ENCODE results near the gene CFAP90.

Gene CFAP90

DNA sequence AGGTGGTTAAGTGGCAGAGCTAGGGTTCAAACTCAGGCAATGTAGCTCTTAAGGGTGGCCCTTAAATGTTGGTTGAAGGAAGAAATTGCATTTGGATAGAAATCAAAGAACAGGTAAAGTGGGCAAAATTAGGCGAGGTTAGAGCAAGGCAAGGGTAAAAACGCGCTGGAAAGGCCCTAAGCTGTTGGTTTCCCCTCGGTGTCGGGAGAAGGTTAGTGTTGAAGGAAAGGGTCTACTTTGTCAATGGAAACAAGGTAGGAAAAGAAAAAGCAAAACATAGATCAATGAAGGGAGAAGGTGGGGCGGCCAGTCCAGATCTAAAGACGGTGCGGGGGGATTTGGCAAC is 17.5 kb upstream of the CFAP90 start:
- DNase-seq (ENCODE audit: low read depth in 2 of 2): no peak

DNA sequence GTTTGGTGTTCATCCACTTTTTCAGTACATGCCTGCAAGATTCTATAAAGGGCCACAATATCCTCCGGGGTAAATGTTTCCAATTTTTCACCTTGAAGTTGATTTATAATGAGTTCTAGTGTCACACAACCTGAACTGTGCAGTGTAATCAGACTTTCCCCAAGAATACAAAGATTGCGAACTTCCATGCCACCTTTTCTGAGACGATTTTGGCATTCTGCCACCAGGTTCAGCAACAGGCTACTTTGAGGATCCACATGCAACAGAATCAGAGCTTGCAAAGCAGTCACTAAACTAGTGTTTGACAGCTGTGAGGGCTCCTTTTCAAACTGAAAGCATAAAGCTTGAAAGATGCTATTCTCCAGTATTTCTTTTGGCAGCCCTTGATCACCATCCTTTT is 16.3 kb upstream of the CFAP90 start:
- no peak for DNase-seq (ENCODE audit: low read depth in 2 of 2)

DNA sequence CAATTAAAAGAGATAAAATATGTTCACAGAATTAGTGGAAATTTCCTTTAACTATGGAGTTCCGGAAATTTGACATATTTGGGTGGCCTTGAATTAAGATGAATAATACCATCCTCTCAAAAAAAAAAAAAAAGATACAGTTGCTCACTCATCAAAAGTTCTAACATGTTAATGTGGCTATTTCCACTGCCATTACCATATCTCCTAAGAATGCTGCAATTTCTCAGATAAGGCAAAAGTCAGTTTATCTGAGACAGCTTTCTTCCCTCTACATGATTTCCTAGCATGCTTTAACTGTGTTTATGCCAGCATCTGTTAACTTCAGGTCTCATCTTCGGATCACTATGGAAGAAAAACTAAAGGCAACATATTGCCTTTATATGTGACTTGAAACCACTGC is 15.3 kb upstream of the CFAP90 start:
- no peak for DNase-seq (ENCODE audit: low read depth in 2 of 2)

DNA sequence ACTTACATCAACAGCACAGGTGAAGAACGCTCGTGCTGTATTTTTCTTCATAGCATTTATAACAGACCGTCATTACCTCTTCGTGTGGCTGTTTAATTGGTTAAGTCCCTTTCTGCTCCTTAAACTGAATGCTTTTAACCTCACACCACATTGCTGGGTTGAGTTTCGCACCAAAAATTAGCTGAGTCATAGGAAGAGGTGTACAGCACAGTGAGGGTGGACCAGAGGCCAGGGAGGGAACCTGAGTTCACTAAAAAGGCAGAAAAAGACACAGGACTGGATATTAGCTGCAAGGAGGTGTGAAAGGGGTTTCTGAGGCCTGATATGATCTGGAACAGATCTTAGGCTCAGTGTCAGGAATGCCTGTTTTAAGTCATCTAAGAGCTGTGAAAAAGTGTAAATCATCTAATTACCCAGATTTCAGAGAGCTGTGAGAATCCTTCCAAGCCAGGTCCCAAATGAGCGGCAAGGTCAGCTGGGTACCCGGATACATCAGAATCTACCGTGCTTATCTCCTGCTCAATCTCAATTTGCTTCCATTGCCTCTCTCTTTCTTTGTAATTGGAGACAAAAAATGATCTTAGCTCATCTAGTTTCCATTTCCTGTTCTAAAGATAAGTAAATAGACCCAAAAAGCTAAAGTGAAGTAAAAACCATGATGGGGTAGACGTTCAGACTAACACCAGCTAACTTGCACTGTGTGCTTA is 7.1 kb upstream of the CFAP90 start:
- no peak for DNase-seq (ENCODE audit: low read depth in 2 of 2)

DNA sequence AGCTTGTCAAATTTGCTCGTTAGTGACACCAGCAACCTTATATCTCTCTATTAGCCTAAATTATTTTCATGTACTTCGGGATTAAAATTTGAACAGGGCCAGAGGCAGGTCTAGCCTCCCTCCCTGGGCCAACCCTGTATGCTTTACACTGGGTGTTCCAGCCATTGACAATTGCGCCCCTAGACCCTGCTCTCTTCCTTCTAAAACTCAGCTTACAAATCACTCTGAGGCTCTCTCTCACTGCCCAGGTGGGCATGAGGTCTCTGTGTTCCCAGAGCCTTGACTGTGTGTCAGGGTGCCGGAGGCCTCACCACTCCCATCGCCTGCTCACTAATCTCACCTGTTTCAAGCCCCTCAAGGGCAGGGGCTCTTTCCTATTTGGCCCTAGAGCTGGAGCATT is 6.4 kb upstream of the CFAP90 start:
- no peak for DNase-seq (ENCODE audit: low read depth in 2 of 2)

DNA sequence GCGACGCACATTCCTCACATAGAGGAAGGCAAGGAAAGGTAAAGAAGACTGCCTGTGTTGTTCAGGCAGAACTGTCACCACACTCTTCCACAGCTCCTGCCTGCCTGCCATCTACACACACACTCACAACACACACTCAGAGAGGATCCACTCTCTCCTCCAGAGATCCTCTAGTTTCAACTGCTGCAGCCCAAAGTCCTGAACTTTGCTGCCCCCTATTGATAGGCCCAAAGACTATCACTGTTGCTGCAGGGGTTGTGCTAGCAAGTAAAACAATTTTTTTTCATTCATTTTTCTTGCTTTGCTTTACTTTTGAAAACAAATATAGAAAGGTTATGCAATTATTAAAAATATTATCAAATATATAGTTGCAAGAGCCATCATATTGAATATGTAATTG is 5.9 kb upstream of the CFAP90 start:
- no peak for DNase-seq (ENCODE audit: low read depth in 2 of 2)

DNA sequence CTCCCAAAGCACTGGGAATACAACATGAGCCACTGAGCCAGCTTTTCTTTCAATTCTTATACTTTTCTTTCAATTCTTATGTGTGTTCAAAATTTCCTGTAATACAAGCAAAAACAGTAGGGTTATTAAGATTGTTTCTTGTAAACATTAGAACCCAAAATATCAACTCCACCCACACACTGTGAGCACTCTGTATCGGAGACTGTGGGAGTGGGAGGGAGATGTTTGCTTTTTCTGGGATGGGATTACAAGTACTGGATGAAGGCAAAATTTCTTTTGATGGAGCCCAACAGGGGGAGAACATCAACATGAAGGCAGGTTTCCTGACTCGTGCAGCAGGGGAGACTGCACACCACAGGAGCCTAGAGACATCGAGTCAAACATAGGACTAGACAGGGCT is 4.7 kb upstream of the CFAP90 start:
- DNase-seq (ENCODE audit: low read depth in 2 of 2): no peak

DNA sequence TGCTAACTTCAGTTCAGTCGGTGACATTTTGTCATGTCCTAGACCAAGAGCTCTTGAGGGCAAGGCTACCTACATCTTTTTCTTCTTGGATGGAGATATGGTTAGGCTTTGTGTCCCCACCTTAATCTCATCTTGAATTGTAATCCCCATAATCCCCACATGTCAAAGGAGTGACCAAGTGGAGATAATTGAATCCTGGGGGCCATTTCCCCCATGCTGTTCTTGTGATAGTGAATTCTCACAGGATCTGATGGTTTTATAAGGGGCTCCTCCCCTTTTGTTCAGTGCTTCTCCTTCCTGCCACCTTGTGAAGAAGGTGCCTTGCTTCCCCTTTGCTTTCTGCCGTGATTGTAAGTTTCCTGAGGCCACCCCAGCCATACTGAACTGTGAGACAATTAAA is 2.1 kb upstream of the CFAP90 start:
- no peak for DNase-seq (ENCODE audit: low read depth in 2 of 2)

DNA sequence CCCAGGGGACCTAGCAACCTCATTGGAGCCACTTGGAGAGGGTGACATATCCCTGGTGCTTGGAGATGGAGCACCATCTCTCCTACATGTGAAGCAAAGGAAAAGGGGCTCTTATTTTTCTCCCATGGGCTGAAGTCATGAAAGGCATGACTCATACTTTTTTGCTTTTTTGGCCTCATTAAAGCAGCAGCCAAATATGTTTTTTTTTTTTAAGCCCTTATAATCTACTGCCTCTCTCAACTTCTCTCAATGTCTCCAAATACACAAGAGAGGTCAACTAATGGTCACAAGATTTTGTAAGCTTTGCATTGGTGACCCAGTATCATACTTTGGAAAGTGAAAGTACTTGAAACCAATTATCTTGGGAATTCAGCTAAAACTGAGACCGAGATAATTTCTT is 1.6 kb upstream of the CFAP90 start:
- DNase-seq (ENCODE audit: low read depth in 2 of 2): no peak

DNA sequence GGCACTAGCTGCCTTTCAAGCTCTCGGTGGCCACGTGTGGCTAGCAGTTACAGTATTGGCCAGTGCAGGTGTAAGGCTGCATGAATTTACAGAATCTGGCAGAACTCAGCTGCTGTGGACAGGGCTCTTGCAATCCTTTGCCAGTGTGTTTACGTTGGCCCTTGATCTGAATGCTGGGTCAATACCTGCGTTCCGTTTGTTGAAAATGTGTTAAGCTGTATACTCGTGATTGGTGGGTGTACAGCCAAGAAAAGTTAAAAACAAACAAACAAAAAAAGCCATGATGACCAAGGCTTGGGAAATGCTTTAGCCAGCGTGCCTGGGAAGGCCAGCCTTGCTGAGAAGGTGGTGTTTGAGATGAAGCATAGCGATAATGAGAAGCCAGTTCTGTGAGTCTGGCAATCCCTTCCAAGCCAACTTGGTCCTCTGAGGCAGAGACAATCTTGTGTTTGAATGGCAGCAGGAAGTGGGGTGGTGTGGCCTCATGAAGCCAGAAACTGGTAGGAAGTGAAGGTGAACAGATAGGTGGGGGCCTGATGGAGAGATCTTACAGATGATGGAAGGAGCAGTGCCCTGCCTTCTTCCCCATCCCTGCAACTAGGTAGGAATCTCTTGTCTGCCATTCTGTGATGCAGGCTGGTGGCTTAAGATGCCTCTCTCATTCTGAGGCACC is 820 bp upstream of the CFAP90 start:
- DNase-seq (ENCODE audit: low read depth in 2 of 2): no peak

DNA sequence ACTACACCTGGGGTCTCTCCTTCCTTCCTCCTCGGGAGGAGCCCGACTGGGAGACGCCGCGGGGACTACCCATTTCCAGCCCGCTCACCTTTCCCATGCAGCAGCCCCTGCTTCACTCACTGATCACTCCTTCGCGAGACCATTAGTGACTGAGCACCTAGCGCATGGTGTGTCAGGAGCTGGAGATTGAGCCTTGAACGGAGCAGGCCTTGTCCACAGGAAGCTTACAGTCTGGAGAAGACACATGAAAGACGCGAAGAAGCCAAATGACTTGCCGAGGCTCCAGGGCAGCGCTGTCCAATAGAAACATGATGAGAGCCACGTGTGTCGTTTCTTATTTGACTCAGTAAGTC is 283 bp upstream of the CFAP90 start:
- DNase-seq (ENCODE audit: low read depth in 2 of 2): no peak

DNA sequence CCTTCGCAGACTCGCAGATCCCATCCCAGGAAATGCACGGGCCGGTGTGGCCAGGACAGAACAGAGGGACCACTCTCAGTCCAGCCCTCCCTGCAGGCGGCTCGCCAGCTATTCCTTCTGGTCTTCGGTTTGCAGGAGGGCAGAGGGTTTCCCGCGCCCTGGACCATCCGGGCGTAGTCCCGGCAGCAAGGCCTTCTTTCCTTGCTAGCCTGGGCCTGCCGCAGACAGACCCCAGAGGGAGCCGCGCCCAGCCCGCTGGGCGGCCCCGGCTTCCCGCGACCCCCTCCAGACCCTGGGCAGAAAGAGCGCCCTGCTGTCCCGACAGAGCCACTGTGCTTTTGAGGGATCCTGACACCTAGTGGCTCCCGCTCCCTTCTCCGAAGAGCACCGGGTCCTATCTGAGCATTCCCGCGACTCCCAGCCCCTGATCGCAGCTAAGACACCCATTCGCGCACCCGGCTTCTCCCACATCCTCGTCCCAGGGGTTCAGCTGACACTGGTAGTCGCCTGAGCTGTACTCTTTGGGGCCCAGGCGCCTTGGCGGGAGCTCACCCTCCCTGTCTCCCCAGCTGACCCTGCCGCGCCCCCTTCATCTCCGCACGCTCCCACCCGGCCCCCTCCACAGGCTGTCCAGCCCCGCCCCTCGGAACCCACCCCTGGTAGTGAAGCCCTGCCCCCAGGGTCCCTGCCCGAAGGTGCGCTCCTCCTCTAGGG is 1.1 kb downstream of the CFAP90 start:
- DNase-seq (ENCODE audit: low read depth in 2 of 2): no peak

DNA sequence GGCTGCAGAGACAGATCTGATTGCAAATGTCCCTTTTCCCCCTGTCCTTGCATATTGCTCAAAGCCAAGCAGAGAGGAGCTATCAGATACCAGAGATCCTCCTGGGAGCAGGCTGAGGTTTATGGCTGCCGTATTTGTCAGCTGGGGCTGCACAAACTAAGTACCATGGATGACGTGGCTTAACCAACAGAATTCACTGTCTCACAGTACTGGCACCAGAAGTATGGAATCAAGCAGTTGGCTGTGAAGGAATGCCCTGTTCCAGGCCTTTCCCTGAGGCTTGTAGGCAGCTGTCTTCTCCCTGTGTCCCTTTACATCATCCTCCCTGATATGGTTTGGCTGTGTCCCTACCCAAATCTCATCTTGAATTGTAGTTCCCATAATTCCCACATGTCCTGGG is 2.6 kb downstream of the CFAP90 start:
- DNase-seq (ENCODE audit: low read depth in 2 of 2): no peak

DNA sequence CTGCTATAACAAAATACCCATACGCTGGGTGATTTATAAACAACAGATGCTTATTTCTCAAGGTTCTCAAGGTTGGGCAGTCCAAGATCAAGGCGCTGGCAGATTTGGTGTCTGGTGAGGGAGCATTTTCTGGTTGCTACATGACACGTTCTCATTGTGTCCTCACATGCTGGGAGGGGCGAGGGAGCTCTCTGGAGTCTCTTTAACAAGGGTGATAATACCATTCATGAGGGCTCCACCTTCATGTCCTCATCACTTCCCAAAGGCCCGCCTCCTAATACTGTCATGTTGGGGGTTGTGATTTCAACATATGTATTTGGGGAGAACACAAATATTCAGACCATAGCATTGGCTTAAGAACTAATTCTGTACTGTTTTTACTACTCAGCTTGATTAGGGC is 4.6 kb downstream of the CFAP90 start:
- no peak for DNase-seq (ENCODE audit: low read depth in 2 of 2)

DNA sequence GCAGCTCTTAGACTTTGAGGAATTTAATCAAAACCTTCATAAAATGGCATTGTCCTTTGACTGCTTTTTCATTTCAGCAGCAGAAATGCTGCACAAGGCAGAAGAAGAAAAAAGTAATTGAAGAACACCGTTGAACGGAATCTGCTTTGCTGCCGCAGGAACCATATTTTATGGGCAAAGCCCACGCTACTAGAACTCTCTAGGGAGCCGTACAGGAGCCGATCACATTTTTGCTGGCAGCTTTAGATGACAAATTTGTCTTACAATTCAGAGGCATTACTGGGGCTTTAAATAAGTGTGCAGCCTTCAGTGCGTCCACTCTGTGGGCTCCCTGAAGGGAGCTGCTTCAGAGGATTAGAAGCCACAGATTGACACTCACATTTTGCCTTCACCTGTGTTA is 5.4 kb downstream of the CFAP90 start:
- no peak for DNase-seq (ENCODE audit: low read depth in 2 of 2)

DNA sequence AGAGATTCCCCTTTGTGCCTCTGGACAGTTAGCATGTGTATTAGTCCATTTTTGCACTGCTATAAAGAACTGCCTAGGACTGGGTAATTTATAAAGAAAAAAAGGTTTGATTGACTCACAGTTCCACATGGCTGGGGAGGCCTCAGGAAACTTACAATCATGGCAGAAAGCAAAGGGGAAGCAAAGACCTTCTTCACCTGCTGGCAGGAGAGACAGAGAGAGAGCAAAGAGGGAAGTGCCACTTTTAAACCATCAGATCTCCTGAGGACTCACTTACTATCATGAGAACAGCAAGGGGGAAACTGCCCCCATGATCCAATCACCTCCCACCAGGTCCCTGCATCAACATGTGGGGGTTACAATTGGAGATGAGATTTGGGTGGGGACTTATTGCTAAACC is 6.0 kb downstream of the CFAP90 start:
- DNase-seq (ENCODE audit: low read depth in 2 of 2): no peak

DNA sequence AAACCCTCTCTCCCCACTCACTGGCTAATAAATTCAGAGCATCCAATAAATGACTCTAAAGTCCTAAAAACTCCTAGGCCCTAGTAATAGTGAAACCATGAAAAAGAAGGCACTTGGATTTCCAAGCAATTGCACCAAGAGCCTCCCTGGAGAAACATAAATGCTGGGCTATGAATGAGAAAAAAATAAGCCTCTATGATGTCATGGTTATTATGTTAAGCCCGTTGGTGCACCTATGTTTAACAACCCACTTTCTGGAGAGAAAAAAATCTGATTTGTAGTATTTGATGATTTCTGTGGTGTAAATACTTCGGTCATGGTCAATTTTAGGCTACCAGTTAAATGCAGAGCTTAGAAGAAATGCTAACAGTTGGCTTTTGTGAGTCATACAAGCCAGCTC is 8.4 kb downstream of the CFAP90 start:
- DNase-seq (ENCODE audit: low read depth in 2 of 2): no peak

DNA sequence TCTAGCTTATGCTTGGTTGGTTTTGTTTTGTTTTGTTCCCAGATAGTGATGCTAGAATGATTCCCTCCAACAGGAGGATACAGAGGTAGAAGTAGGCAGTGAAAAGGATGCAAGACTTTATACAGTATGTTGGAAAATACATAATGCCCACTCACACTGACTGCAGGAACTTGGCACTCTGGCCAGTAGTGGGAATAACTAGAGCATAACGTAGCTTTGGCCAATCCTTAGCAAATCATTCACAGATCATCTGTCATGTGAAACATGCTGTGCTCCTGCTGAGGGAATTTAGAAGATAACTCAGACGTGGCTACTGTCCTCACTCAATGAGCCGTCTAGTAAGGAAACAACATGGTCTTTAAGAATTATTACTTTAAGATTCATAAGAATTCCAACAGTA is 13.5 kb downstream of the CFAP90 start:
- no peak for DNase-seq (ENCODE audit: low read depth in 2 of 2)

DNA sequence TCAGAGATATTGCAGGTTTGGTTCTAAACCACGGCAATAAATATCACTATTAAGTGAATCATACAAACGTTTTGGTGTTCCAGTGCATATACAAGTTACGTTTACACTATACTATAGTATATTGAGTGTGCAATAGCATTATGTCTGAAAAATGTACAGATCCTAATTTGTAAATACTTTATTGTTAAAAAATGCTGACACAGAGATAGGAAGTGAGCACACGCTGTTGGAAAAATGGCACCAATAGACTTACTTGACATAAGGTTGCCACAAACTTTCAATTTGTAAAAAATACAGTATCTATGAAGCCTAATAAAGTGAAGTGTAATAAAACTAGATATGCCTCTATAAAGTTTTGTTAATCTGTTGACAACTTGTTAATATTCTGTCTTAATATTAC is 16.0 kb downstream of the CFAP90 start:
- DNase-seq (ENCODE audit: low read depth in 2 of 2): no peak

DNA sequence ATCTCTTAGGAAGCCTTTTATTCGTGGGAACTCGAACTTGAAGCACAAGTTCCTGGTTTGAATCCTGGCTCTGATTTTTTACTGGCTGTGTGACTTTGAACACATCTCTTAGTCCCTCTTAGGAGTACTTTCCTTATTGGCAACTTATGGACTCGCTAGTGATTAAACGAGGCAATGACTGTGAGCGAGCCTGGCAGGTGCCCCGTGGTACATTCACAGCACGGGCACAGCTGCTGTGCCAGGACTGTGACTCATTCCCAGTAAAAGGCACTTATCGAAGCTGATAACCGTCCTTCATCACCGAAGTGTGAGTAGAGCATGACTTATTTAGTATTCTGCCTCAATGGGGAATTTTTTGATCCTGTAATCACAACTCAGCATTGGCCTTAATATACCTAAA is 22.7 kb downstream of the CFAP90 start:
- DNase-seq (ENCODE audit: low read depth in 2 of 2): no peak

DNA sequence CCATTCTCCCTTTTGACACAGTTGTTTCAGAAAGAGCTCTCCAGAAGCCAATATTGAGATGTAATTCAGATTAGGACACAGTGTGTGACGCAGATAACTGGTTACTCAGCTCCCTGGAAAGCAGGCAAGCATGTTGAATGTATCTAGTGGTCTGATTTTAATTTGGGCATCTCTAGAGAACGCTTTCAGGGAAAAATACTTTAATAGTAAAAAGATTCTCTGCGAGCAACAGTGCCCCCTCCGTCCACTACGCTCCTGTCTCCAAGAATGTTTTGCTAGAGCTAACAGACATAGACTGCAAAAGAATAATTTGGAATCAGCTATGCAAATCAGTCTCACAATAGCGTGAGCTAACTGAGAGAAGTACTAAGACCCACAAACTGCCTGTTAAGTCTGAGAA is 23.3 kb downstream of the CFAP90 start:
- no peak for DNase-seq (ENCODE audit: low read depth in 2 of 2)

DNA sequence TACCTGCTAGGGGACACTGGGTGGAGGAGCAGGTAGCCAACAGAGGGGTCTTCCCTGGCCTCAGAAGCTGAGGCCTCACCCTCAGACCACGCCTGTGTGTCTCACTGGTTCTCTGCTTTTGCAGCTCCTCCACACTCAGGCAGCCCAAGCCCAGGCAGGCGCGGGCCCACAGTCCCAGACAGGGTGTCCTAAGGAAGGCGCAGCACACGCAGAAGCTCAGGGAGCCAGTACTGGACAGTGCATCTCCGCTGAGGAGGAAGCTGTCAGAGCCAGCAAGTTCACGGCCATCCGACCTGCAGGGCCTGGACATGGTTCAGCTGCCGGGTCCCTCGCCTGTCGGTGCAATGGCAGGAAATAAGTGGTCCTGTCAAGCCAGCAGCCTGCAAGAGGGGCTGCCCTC is 25.3 kb downstream of the CFAP90 start:
- DNase-seq (ENCODE audit: low read depth in 2 of 2): no peak

DNA sequence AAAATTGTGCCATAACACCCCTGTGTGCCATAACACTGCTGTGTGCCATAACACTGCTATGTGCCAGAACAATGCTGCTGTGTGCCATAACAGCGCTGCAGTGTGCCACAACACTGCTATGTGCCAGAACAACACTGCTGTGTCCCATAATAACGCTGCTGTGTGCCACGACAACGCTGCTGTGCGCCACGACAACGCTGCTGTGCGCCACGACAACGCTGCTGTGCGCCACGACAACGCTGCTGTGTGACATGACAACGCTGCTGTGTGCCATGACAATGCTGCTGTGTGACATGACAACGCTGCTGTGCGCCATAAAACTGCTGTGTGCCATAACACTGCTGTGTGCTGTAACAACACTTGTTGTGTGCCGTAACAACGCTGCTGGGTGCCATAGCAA is 25.9 kb downstream of the CFAP90 start:
- DNase-seq (ENCODE audit: low read depth in 2 of 2): no peak

DNA sequence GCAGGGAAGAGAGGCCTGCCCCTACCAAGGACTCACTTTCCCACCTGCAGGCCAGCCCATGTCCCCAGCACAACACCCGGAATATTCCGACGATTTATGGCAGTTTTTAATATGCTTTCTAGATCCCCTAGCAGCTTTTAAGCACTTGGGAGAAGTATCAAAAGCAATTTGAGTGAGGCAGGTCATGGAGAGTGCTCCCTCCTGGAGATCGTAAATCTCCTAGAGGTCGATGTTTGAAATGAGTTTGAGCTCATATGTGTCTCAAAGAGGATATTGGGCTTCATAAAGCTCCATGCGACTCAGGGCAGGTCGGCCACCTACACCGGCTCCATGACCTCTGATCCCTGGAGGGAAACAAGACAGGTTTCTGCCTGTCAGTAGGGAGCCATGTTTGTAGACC is 27.3 kb downstream of the CFAP90 start:
- DNase-seq (ENCODE audit: low read depth in 2 of 2): no peak
